ENCODE results near the gene CETP. TPM values are rescaled to one million over a fixed set of nuclear protein-coding genes. Genes with fewer than 3 reads are reported as not detected.
"Not testable (repeated sequence)": the region's sequence is repeated elsewhere in the genome, so short reads cannot be mapped to it uniquely, and the experiment has no call there.

CETP gene
- total and polyA plus RNA-seq, 9 donors = 0.13 to 1.3 (median 0.20) TPM; not detected in 4

DNA sequence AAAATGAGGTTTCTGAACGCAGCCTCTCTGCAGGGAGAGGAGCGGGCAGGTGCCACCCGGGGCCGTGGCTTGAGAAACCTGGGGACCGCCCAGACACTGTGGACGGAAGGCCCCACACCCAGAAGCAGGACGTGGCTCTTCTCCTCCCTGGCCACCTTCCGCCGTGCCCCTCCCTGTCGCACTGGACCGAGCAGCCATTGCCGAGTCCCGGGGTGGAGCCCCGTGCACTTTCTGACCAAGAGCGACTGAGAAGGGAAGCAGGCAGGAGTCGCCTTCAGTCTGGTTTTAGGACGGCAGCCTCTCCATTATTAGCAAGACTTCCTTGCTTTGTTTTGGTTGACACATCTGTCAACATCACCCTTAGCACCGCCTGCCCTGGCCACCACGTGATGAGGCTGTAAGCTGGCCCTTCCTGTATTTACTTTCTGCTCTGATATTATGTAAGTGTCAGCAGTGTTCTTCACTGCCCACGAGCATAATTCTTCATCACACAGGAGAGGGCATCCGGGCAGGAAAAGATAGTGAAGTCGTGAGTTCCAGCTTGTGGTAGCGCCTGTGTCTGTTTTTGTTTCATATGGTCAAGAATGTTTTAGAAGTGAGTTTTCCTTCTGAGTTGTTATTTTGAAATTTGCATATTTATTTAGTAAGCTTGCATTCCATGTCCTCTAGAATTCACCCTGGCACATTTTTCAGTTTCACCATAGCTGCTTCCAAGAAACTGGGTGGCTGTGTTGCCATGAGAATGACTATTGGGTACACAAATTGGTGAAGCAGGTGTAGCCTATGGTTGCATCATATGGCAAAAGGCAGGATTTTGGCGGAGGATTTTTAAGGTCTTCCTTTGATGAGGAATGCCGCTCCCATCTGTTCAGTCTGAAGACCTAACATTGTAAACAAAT is 28.8 kb upstream of the CETP start:
- intact Hi-C loops (cut with DNase I) = loop anchor here in 3 of 4 donors (2.0 to 10.0 kb wide), 4 partner anchors 20 to 802 kb away; partner anchors contain the start of gene KATNB1 (in 1 of the 3)
- peak overlapping the region; percentile 94 to 98 for H3K27ac ChIP-seq
- no peaks in the 10 kb centered on the region for H3K9me3 ChIP-seq
- DNase-seq = peak; percentile 78 to 82 (median 80)
- WGBS, 3 donors = 1 to 2% (median 1%) methylated on average over 23 to 25 of the region's 25 CpGs
- TF ChIP-seq POLR2A (IDR thresholded peaks at IDR 0.05) = peak; percentile 21
- TF ChIP-seq, protein P1, sequence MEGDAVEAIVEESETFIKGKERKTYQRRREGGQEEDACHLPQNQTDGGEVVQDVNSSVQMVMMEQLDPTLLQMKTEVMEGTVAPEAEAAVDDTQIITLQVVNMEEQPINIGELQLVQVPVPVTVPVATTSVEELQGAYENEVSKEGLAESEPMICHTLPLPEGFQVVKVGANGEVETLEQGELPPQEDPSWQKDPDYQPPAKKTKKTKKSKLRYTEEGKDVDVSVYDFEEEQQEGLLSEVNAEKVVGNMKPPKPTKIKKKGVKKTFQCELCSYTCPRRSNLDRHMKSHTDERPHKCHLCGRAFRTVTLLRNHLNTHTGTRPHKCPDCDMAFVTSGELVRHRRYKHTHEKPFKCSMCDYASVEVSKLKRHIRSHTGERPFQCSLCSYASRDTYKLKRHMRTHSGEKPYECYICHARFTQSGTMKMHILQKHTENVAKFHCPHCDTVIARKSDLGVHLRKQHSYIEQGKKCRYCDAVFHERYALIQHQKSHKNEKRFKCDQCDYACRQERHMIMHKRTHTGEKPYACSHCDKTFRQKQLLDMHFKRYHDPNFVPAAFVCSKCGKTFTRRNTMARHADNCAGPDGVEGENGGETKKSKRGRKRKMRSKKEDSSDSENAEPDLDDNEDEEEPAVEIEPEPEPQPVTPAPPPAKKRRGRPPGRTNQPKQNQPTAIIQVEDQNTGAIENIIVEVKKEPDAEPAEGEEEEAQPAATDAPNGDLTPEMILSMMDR (IDR thresholded peaks at IDR 0.05) = peak in 1 of 3 donors; percentile 23
- TF ChIP-seq EP300 (IDR thresholded peaks at IDR 0.05) = no peak
- no peaks in the 10 kb centered on the region for H3K36me3 ChIP-seq
- H3K4me3 ChIP-seq = peak overlapping the region; percentile 95
- H3K4me1 ChIP-seq (ENCODE audit: insufficient read depth) = peaks cover 4% of the 10 kb centered on the region
- H3K27me3 ChIP-seq = no peaks in the 10 kb centered on the region

DNA sequence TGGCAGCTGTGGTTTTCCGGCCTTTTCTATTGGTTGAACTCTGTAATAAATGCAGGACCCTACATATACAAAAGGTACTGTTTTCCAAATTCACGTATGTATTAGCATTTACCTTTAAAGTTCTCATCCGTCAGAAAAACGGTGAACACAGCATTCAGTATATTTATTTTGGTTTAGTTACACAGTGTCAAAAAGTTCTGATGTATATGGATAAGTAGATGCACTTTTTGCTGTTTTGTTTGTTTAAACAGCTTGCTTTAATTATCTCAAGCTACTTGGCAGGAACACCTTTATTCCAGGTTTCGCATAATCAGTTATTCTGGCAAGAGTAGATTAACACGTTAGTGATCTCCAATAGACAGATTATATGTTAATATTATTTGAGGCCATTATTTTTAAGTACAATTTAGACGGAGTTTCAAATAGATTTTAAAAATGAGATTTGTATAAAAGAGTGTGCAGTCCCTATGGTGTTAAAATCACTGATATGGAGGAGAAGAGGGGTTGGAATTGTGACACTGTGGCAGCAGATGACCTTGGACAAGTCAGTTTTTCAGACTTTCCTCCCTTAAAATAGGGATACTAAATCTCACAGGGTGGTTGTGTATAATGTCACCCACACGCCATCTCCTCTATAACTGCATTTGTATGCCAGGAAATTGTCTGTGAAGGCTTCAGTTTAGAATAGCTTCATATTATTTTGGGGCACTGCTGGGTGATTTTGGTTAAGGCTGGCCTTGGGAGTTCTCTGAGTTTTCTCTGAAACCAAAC is 27.7 kb upstream of the CETP start:
- TF ChIP-seq, protein P1 (IDR thresholded peaks at IDR 0.05) = no peak
- TF ChIP-seq POLR2A (IDR thresholded peaks at IDR 0.05) = no peak
- TF ChIP-seq EP300 (IDR thresholded peaks at IDR 0.05) = no peak
- H3K27ac ChIP-seq = peak overlapping the region in 1 of 2 donors; percentile 98
- H3K36me3 ChIP-seq = no peaks in the 10 kb centered on the region
- peaks cover 4% of the 10 kb centered on the region for H3K4me1 ChIP-seq (ENCODE audit: insufficient read depth)
- 13 to 19% (median 15%) methylated on average over 8 of the region's 8 CpGs for WGBS, 3 donors
- no peaks in the 10 kb centered on the region for H3K9me3 ChIP-seq
- DNase-seq = no peak
- intact Hi-C loops (cut with DNase I) = loop anchor here in 3 of 4 donors (2.0 to 10.0 kb wide), 4 partner anchors 21 to 801 kb away; partner anchors contain the start of gene KATNB1 (in 1 of the 3)
- peak overlapping the region; percentile 95 for H3K4me3 ChIP-seq
- H3K27me3 ChIP-seq = no peaks in the 10 kb centered on the region

DNA sequence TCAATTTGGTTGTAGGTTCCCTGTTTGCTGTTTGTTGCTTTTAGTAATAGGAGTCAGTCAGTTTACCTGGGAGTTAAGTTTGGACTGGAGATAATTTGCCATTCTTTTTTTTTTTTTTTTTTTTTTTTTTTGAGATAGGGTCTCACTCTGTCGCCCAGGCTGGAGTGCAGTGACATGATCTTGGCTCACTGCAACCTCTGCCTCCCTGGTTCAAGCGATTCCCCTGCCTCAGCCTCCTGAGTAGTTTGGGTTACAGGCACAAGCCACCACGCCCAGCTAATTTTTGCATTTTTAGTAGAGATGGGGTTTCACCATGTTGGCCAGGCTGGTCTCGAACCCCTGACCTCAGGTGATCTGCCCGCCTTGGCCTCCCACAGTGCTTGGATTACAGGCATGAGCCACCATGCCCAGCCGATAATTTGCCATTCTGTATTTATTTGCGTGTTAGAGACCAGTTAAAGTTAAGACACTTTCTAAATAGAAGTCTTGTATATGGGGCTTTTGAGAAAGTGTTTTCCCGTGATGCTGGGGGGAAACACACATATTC is 27.1 kb upstream of the CETP start:
- H3K27ac ChIP-seq = peak overlapping the region in 1 of 2 donors; percentile 10

DNA sequence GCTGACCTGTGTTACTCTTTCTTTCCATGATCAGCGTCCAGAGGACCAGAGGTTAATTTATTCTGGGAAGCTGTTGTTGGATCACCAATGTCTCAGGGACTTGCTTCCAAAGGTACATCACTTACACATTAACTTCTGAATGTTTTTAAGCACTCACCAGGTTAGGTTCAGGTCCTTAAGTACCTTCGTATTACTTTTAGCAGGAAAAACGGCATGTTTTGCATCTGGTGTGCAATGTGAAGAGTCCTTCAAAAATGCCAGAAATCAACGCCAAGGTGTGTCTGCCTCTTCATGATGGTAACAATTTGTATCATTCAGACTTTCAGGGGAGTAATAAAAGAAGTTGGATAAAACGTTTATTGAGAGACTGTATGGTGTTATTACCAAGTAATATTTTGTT is 26.5 kb upstream of the CETP start:
- intact Hi-C loops (cut with DNase I) = loop anchor here in 2 of 4 donors (10.0 kb wide), 2 partner anchors 60 to 800 kb away; partner anchors contain the start of gene KATNB1 (in 1 of the 2)
- H3K4me3 ChIP-seq = peak overlapping the region; percentile 95
- WGBS, 3 donors = 38 to 52% (median 39%) methylated on average over 5 of the region's 5 CpGs
- H3K27me3 ChIP-seq = no peaks in the 10 kb centered on the region
- no peaks in the 10 kb centered on the region for H3K9me3 ChIP-seq
- no peak overlapping the region for H3K27ac ChIP-seq
- no peak for DNase-seq
- no peaks in the 10 kb centered on the region for H3K36me3 ChIP-seq
- H3K4me1 ChIP-seq (ENCODE audit: insufficient read depth) = peaks cover 6% of the 10 kb centered on the region
- TF ChIP-seq, protein P1 (IDR thresholded peaks at IDR 0.05) = no peak
- TF ChIP-seq EP300 (IDR thresholded peaks at IDR 0.05) (no peak), POLR2A (IDR thresholded peaks at IDR 0.05) (no peak)

More for the DNA sequence above, 27.1 kb upstream of the CETP start:
- not testable (repeated sequence) for H3K36me3 ChIP-seq; H3K4me1 ChIP-seq (ENCODE audit: insufficient read depth); H3K27me3 ChIP-seq; H3K9me3 ChIP-seq
- intact Hi-C loops (cut with DNase I) = loop anchor here in 3 of 4 donors (5.0 to 10.0 kb wide), 3 partner anchors 60 to 800 kb away; partner anchors contain the start of gene KATNB1 (in 1 of the 3)
- WGBS, 3 donors = 47 to 65% (median 60%) methylated on average over 8 of the region's 8 CpGs
- peak overlapping the region; percentile 95 for H3K4me3 ChIP-seq
- DNase-seq = peak in 1 of 5 donors; percentile 23
